OCI-LY1 (cell line): ENCODE results near the gene SNRNP27.

Experiments
- H2AFZ ChIP-seq: fragments of 200-600 bp; sonication (generic), shearing (Covaris generic); 2 replicates; pipeline ENCODE4 v1.6.0; 2014; ENCODE audit warnings: antibody characterized with exemption, mild to moderate bottlenecking, low read length
- H3F3A ChIP-seq: fragments of 200-600 bp; sonication (generic), shearing (Covaris generic); 2 replicates; pipeline ENCODE4 v1.6.0; 2014; ENCODE audit warnings: mild to moderate bottlenecking, antibody characterized with exemption, low read length, moderate library complexity; ENCODE audit not compliant: insufficient read depth
- H3K27ac ChIP-seq: fragments of 200-600 bp; sonication (generic); 2 replicates; pipeline ENCODE4 v1.5.1; 2014; ENCODE audit warnings: low read length, mixed run types, mild to moderate bottlenecking, low read depth; ENCODE audit not compliant: poor library complexity, severe bottlenecking
- H3K27me3 ChIP-seq: fragments of 200-600 bp; sonication (generic); 2 replicates; pipeline ENCODE4 v1.6.0; 2014; ENCODE audit warnings: antibody characterized with exemption, mild to moderate bottlenecking, low read length, moderate library complexity; ENCODE audit not compliant: insufficient read depth
- H3K36me3 ChIP-seq: fragments of 200-600 bp; sonication (generic); 2 replicates; pipeline ENCODE4 v1.6.1; 2014; ENCODE audit warnings: mild to moderate bottlenecking, antibody characterized with exemption, low read length, moderate library complexity, mixed read lengths; ENCODE audit not compliant: insufficient read depth
- H3K4me1 ChIP-seq: fragments of 200-600 bp; sonication (generic); 2 replicates; pipeline ENCODE4 v1.5.1; 2014; ENCODE audit warnings: mild to moderate bottlenecking, low read length, moderate library complexity; ENCODE audit not compliant: insufficient read depth, severe bottlenecking
- H3K4me2 ChIP-seq: fragments of 200-600 bp; sonication (generic), shearing (Covaris generic); 2 replicates; pipeline ENCODE4 v1.6.1; 2014; ENCODE audit warnings: low read length
- H3K4me3 ChIP-seq: fragments of 200-600 bp; sonication (generic); 2 replicates; pipeline ENCODE4 v1.5.1; 2014; ENCODE audit warnings: low read length, low read depth, mild to moderate bottlenecking, mixed read lengths; ENCODE audit not compliant: poor library complexity, severe bottlenecking
- H3K79me2 ChIP-seq: fragments of 200-600 bp; shearing (Covaris generic); 2 replicates; pipeline ENCODE4 v1.6.1; 2016; ENCODE audit warnings: mixed run types, low read length, mixed read lengths; ENCODE audit not compliant: insufficient read depth
- H3K9ac ChIP-seq: fragments of 200-600 bp; sonication (generic), shearing (Covaris generic); 2 replicates; pipeline ENCODE4 v1.6.1; 2014; ENCODE audit warnings: mild to moderate bottlenecking, low read length, mixed read lengths
- H3K9me2 ChIP-seq: fragments of 200-600 bp; sonication (generic), shearing (Covaris generic); 2 replicates; pipeline ENCODE4 v1.6.1; 2014; ENCODE audit warnings: low read depth, mild to moderate bottlenecking, low read length, mixed read lengths
- H3K9me3 ChIP-seq: fragments of 200-600 bp; shearing (Covaris generic); 2 replicates; pipeline ENCODE4 v1.6.1; 2014; ENCODE audit warnings: low read length, mixed read lengths
- H4K20me1 ChIP-seq: fragments of 200-600 bp; sonication (generic), shearing (Covaris generic); 2 replicates; pipeline ENCODE4 v1.6.0; 2016; ENCODE audit warnings: mild to moderate bottlenecking, low read length; ENCODE audit not compliant: insufficient read depth
- EZH2 ChIP-seq: fragments of 200-600 bp; sonication (generic), shearing (Covaris generic); IDR thresholded peaks from 2 replicates; pipeline ENCODE4 v1.8.0; 2017; ENCODE audit warnings: borderline replicate concordance, mixed run types, mild to moderate bottlenecking, antibody characterized with exemption, low read length, moderate library complexity, mixed read lengths
- TF ChIP-seq, protein P1 (sequence below): fragments of 200-600 bp; sonication (generic), shearing (Covaris generic); IDR thresholded peaks from 2 replicates; pipeline ENCODE4 v1.5.1; 2017; ENCODE audit warnings: mild to moderate bottlenecking, antibody characterized with exemption, low read length, moderate library complexity, mixed read lengths

Gene SNRNP27

GRCh38 chr2:69933254-69933828 lies 39.6 kb downstream of the SNRNP27 start:
- H3K36me3 ChIP-seq: peaks cover 55% of the 10 kb centered on the region; the same call in 1 of the 2 replicates
- no peaks in the 10 kb centered on the region for H3K79me2 ChIP-seq
- no peaks in the 10 kb centered on the region for H3K9me3 ChIP-seq
- no peaks in the 10 kb centered on the region for H3F3A ChIP-seq
- no peaks in the 10 kb centered on the region for H3K27me3 ChIP-seq
- no peak overlapping the region for H2AFZ ChIP-seq
- no peak overlapping the region for H3K4me2 ChIP-seq
- no peak overlapping the region for H3K27ac ChIP-seq
- H3K4me3 ChIP-seq: no peak overlapping the region
- H3K4me1 ChIP-seq: no peaks in the 10 kb centered on the region
- no peaks in the 10 kb centered on the region for H4K20me1 ChIP-seq
- TF ChIP-seq EZH2: no peak
- TF ChIP-seq, protein P1, sequence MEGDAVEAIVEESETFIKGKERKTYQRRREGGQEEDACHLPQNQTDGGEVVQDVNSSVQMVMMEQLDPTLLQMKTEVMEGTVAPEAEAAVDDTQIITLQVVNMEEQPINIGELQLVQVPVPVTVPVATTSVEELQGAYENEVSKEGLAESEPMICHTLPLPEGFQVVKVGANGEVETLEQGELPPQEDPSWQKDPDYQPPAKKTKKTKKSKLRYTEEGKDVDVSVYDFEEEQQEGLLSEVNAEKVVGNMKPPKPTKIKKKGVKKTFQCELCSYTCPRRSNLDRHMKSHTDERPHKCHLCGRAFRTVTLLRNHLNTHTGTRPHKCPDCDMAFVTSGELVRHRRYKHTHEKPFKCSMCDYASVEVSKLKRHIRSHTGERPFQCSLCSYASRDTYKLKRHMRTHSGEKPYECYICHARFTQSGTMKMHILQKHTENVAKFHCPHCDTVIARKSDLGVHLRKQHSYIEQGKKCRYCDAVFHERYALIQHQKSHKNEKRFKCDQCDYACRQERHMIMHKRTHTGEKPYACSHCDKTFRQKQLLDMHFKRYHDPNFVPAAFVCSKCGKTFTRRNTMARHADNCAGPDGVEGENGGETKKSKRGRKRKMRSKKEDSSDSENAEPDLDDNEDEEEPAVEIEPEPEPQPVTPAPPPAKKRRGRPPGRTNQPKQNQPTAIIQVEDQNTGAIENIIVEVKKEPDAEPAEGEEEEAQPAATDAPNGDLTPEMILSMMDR: no peak
- H3K9ac ChIP-seq: no peak overlapping the region
- H3K9me2 ChIP-seq: no peaks in the 10 kb centered on the region

- Histone ChIP-seq H3K27ac (no peak overlapping the region), H3K79me2 (no peaks in the 10 kb centered on the region), H3K36me3 (peaks cover 59% of the 10 kb centered on the region; the same call in 1 of the 2 replicates), H3K9ac (no peak overlapping the region), H2AFZ (no peak overlapping the region), H3K9me3 (no peaks in the 10 kb centered on the region), H3K4me1 (no peaks in the 10 kb centered on the region), H3K4me3 (no peak overlapping the region), H3K27me3 (no peaks in the 10 kb centered on the region), H3K9me2 (no peaks in the 10 kb centered on the region), H3K4me2 (no peak overlapping the region), H3F3A (no peaks in the 10 kb centered on the region), H4K20me1 (no peaks in the 10 kb centered on the region)
- no peak for TF ChIP-seq EZH2
- TF ChIP-seq, protein P1: no peak
Observed at GRCh38 chr2:69933839-69934613, 40.3 kb downstream of the SNRNP27 start.

DNA sequence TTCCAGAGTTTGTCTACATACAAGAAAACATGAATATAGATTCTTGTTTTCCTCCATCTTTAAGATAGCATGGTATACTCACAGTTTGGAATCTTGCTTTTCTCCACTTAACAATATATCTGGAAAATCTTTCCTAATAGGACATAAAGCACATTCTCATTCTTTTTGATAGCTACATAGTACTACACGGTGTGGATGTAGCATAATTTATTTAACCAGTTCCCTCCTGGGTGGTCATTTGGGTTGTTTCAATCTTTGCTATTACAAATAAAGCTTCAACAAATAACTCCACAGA lies 40.8 kb downstream of the SNRNP27 start:
- Histone ChIP-seq H3K9me3 (no peaks in the 10 kb centered on the region), H3F3A (no peaks in the 10 kb centered on the region), H4K20me1 (no peaks in the 10 kb centered on the region), H3K79me2 (no peaks in the 10 kb centered on the region), H3K4me2 (no peak overlapping the region), H3K27ac (no peak overlapping the region), H2AFZ (no peak overlapping the region), H3K36me3 (peaks cover 64% of the 10 kb centered on the region; the same call in 1 of the 2 replicates), H3K4me1 (no peaks in the 10 kb centered on the region), H3K4me3 (no peak overlapping the region), H3K27me3 (no peaks in the 10 kb centered on the region), H3K9ac (no peak overlapping the region), H3K9me2 (no peaks in the 10 kb centered on the region)
- no peak for TF ChIP-seq EZH2
- TF ChIP-seq, protein P1: no peak
